ENCODE results near the gene ALDH3B1. TPM values are rescaled to one million over a fixed set of nuclear protein-coding genes. Genes with fewer than 3 reads are reported as not detected.

ALDH3B1 gene
- total RNA-seq, 1 donor = 19.6 TPM

- no peaks in the 10 kb centered on the region for H3K27me3 ChIP-seq (ENCODE audit: insufficient read depth, low read length)
Measured at GRCh38 chr11:68016161-68016903, 6.2 kb downstream of the ALDH3B1 start.

GRCh38 chr11:68016904-68017817, 7.0 kb downstream of the ALDH3B1 start:
- Histone ChIP-seq H3K4me1 (ENCODE audit: insufficient read depth, low read length) (peaks cover 24% of the 10 kb centered on the region), H3K4me3 (ENCODE audit: low read length) (no peak overlapping the region), H3K9me3 (ENCODE audit: low read depth, low read length) (no peaks in the 10 kb centered on the region), H3K27me3 (ENCODE audit: insufficient read depth, low read length) (no peaks in the 10 kb centered on the region)

More at GRCh38 chr11:68016161-68016903, 6.2 kb downstream of the ALDH3B1 start:
- H3K4me1 ChIP-seq (ENCODE audit: insufficient read depth, low read length) = peaks cover 33% of the 10 kb centered on the region
- H3K4me3 ChIP-seq (ENCODE audit: low read length) = no peak overlapping the region
- no peaks in the 10 kb centered on the region for H3K9me3 ChIP-seq (ENCODE audit: low read depth, low read length)

GRCh38 chr11:68017980-68018729, 8.0 kb downstream of the ALDH3B1 start:
- no peaks in the 10 kb centered on the region for H3K9me3 ChIP-seq (ENCODE audit: low read depth, low read length)
- no peak overlapping the region for H3K4me3 ChIP-seq (ENCODE audit: low read length)
- H3K27me3 ChIP-seq (ENCODE audit: insufficient read depth, low read length) = no peaks in the 10 kb centered on the region
- H3K4me1 ChIP-seq (ENCODE audit: insufficient read depth, low read length) = peaks cover 14% of the 10 kb centered on the region

DNA sequence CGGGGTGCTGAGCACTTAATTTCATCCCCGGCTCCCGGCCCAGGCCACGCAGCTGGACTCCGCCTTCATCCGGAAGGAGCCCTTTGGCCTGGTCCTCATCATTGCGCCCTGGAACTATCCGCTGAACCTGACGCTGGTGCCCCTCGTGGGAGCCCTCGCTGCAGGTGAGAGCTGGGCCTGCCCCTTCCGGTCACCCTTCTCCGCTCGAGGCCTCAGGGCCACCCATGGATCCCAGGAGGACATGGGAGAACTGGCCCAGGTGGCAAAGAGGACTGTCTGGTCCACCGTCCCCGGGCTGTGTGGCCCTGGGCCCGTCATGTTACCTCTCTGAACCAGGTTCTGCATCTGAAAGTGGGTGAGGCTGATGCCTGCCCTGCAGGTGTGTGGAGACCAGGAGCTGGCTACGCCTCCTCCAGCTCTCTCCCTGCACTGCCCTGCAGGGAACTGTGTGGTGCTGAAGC, 8.6 kb downstream of the ALDH3B1 start:
- H3K4me3 ChIP-seq (ENCODE audit: low read length) = no peak overlapping the region
- no peaks in the 10 kb centered on the region for H3K9me3 ChIP-seq (ENCODE audit: low read depth, low read length)
- peaks cover 8% of the 10 kb centered on the region for H3K4me1 ChIP-seq (ENCODE audit: insufficient read depth, low read length)
- H3K27me3 ChIP-seq (ENCODE audit: insufficient read depth, low read length) = no peaks in the 10 kb centered on the region

DNA sequence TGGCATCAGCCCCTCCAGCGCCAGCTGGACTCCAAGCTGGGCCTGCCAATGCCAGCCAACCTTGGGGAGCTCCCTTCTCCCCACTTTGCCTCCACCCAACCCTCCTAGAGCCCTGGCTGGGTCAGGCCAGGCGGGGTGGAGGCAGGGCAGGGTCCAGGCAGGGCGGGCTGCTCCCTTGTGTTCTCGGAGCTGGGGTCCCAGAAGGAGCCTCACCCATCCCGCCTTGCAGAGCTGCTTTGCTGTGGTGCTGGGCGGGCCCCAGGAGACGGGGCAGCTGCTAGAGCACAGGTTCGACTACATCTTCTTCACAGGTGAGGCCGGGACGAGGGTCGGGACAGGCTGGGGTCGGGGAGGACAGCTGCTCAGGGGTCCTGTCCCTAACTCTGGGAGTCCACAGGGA, 9.4 kb downstream of the ALDH3B1 start:
- no peaks in the 10 kb centered on the region for H3K9me3 ChIP-seq (ENCODE audit: low read depth, low read length)
- H3K4me1 ChIP-seq (ENCODE audit: insufficient read depth, low read length) = peaks cover 1% of the 10 kb centered on the region
- H3K4me3 ChIP-seq (ENCODE audit: low read length) = no peak overlapping the region
- no peaks in the 10 kb centered on the region for H3K27me3 ChIP-seq (ENCODE audit: insufficient read depth, low read length)

GRCh38 chr11:68020575-68020974, 10.4 kb downstream of the ALDH3B1 start:
- Histone ChIP-seq H3K9me3 (ENCODE audit: low read depth, low read length) (no peaks in the 10 kb centered on the region), H3K27me3 (ENCODE audit: insufficient read depth, low read length) (no peaks in the 10 kb centered on the region), H3K4me3 (ENCODE audit: low read length) (no peak overlapping the region), H3K4me1 (ENCODE audit: insufficient read depth, low read length) (no peaks in the 10 kb centered on the region)

DNA sequence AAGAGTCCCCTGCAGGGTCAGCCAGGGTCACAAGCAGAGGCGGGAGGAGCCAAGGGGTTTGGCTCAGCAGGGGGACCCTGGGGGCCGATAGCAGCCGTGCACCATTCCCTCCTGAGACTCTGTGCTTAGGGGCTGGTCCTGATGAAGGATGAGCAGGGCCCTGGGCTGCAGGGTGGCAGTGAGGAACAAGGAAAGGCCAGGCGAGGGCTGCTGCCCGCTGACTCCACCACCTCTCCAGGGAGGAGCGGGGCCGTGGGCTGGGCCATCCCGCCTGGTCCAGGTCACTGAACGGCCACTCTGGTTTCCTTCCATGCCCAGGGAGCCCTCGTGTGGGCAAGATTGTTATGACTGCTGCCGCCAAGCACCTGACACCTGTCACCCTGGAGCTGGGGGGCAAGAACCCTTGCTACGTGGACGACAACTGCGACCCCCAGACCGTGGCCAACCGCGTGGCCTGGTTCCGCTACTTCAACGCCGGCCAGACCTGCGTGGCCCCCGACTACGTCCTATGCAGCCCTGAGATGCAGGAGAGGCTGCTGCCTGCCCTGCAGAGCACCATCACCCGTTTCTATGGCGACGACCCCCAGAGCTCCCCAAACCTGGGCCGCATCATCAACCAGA, 11.2 kb downstream of the ALDH3B1 start:
- Histone ChIP-seq H3K9me3 (ENCODE audit: low read depth, low read length) (no peaks in the 10 kb centered on the region), H3K4me1 (ENCODE audit: insufficient read depth, low read length) (no peaks in the 10 kb centered on the region), H3K27me3 (ENCODE audit: insufficient read depth, low read length) (no peaks in the 10 kb centered on the region), H3K4me3 (ENCODE audit: low read length) (no peak overlapping the region)

GRCh38 chr11:68022531-68022930, 12.4 kb downstream of the ALDH3B1 start:
- no peak overlapping the region for H3K4me3 ChIP-seq (ENCODE audit: low read length)
- H3K4me1 ChIP-seq (ENCODE audit: insufficient read depth, low read length) = no peaks in the 10 kb centered on the region
- H3K27me3 ChIP-seq (ENCODE audit: insufficient read depth, low read length) = no peaks in the 10 kb centered on the region
- no peaks in the 10 kb centered on the region for H3K9me3 ChIP-seq (ENCODE audit: low read depth, low read length)

- Histone ChIP-seq H3K4me3 (ENCODE audit: low read length) (no peak overlapping the region), H3K9me3 (ENCODE audit: low read depth, low read length) (no peaks in the 10 kb centered on the region), H3K27me3 (ENCODE audit: insufficient read depth, low read length) (no peaks in the 10 kb centered on the region), H3K4me1 (ENCODE audit: insufficient read depth, low read length) (peaks cover 3% of the 10 kb centered on the region)
Measured at GRCh38 chr11:68024508-68024907, 14.4 kb downstream of the ALDH3B1 start.

DNA sequence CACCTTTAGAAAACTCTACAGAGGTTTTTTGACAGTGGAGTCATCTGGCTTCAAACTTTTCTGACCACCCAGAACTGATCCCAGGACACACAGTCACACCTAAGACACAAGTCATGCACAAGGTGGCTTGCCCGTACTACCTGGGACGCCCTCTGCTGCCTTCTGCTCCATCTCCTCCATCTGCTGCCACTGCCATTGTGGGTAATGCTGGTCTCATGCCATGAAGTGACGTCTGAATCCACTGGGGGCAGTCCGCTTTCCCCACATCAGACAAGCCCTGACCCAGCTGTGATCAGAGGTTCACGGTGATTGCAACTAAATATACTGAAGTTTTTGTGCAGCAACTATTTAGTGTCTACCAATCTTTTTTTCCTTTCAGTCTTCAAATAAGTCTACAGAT, 14.9 kb downstream of the ALDH3B1 start:
- Histone ChIP-seq H3K9me3 (ENCODE audit: low read depth, low read length) (no peaks in the 10 kb centered on the region), H3K27me3 (ENCODE audit: insufficient read depth, low read length) (no peaks in the 10 kb centered on the region)

GRCh38 chr11:68026391-68027105, 16.4 kb downstream of the ALDH3B1 start:
- Histone ChIP-seq H3K27me3 (ENCODE audit: insufficient read depth, low read length) (no peaks in the 10 kb centered on the region), H3K4me3 (ENCODE audit: low read length) (no peak overlapping the region), H3K9me3 (ENCODE audit: low read depth, low read length) (no peaks in the 10 kb centered on the region), H3K4me1 (ENCODE audit: insufficient read depth, low read length) (peaks cover 17% of the 10 kb centered on the region)

More for the DNA sequence above, 14.9 kb downstream of the ALDH3B1 start:
- peaks cover 9% of the 10 kb centered on the region for H3K4me1 ChIP-seq (ENCODE audit: insufficient read depth, low read length)
- no peak overlapping the region for H3K4me3 ChIP-seq (ENCODE audit: low read length)

GRCh38 chr11:68027667-68028066, 17.5 kb downstream of the ALDH3B1 start:
- H3K4me3 ChIP-seq (ENCODE audit: low read length) = no peak overlapping the region
- peaks cover 24% of the 10 kb centered on the region for H3K4me1 ChIP-seq (ENCODE audit: insufficient read depth, low read length)
- no peaks in the 10 kb centered on the region for H3K9me3 ChIP-seq (ENCODE audit: low read depth, low read length)
- H3K27me3 ChIP-seq (ENCODE audit: insufficient read depth, low read length) = no peaks in the 10 kb centered on the region

DNA sequence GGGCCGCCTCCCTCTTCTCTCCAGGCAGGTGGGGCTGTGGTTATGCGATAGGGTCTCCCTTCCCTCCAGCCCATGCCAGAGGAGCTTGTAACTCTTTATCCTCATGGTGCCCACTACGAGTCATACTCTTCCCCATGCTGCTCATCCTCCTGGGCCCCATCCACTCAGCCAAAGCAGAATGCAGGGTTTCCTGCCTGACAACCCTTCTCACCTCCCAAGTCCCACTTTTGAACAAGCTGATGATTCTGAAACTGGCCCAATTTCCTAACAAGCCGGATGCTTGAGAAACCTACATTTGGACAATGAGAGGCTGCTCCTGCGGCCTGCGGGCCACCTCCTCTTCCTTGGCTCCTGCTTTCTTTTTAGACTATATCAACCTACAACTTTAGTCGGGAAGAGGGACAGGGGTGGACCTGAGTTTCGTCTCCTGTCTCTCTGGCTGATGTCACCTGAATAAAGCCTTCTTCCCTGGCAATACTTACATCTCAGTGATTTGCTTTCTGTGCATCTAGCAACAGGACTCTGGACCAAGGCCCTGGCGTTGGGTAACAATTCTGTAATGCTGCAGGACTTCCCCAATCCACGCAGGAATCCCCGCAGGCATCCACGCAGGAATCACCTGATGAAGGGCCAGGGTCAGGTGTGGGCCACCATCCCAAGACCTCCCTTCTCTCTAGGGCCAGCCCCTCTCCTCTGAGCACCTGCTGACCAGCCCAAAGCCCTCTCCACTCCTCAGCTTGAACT, 18.8 kb downstream of the ALDH3B1 start:
- H3K4me1 ChIP-seq (ENCODE audit: insufficient read depth, low read length) = peaks cover 24% of the 10 kb centered on the region

More for the DNA sequence above, 18.8 kb downstream of the ALDH3B1 start:
- Histone ChIP-seq H3K4me3 (ENCODE audit: low read length) (no peak overlapping the region), H3K9me3 (ENCODE audit: low read depth, low read length) (no peaks in the 10 kb centered on the region), H3K27me3 (ENCODE audit: insufficient read depth, low read length) (no peaks in the 10 kb centered on the region)
